ENCODE data around the gene ORM1. TPM values are rescaled to one million over a fixed set of nuclear protein-coding genes. Genes with fewer than 3 reads are reported as not detected.

The ORM1 gene
- total and polyA plus RNA-seq, 12 donors: 0.13 to 0.70 (median 0.55) TPM; not detected in 7

GRCh38 chr9:114302727-114303126 lies 20.2 kb upstream of the ORM1 start:
- no peak for ATAC-seq
- Histone ChIP-seq H3K4me3 (no peak overlapping the region), H3K27me3 (no peaks in the 10 kb centered on the region), H3K9me3 (no peaks in the 10 kb centered on the region), H3K4me1 (peaks cover 0 to 15% (median 5%) of the 10 kb centered on the region in 9 donors), H3K27ac (no peak overlapping the region), H3K36me3 (peaks cover 0 to 38% (median 0%) of the 10 kb centered on the region in 9 donors)
- no peak for DNase-seq
- intact Hi-C loops (cut with DNase I): loop anchor here in 1 of 10 donors (5.0 kb wide), 1 partner anchor 195 kb away; no protein-coding TSS in a partner anchor
- no peak for TF ChIP-seq CTCF (IDR thresholded peaks at IDR 0.05)
- WGBS, 2 donors: 75 to 85% methylated on average over 6 of the region's 6 CpGs

- DNase-seq (no peak), ATAC-seq (no peak)
- Histone ChIP-seq H3K27ac (no peak overlapping the region), H3K4me1 (peaks cover 0 to 15% (median 5%) of the 10 kb centered on the region in 9 donors), H3K9me3 (no peaks in the 10 kb centered on the region), H3K27me3 (no peaks in the 10 kb centered on the region), H3K4me3 (no peak overlapping the region), H3K36me3 (peaks cover 0 to 32% (median 0%) of the 10 kb centered on the region in 9 donors)
- intact Hi-C loops (cut with DNase I): loop anchor here in 1 of 10 donors (5.0 kb wide), 1 partner anchor 196 kb away; no protein-coding TSS in a partner anchor
- 82 to 83% methylated on average over 5 of the region's 5 CpGs for WGBS, 2 donors
- TF ChIP-seq CTCF (IDR thresholded peaks at IDR 0.05): no peak
These were observed 19.3 kb upstream of the ORM1 start for GRCh38 chr9:114303571-114303970.

DNA sequence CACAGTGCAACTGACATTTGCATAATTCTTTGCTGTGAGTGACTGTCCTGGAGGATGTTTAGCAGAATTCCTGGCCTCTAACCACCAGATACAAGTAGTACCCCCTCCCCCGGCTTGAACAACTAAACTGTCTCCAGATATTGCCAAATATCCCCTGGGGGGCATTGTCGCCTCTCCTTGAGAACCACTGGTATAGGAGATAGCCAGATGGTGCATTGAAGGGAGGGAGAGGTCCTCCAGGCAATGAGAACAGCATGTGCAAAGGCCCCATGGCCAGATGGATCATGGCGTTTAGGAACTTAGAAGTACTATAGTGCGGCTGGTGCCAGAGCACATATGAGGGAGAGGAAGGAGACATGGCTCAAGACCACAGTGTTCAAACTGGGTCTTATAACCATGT lies 18.9 kb upstream of the ORM1 start:
- peaks cover 0 to 28% (median 0%) of the 10 kb centered on the region in 9 donors for H3K36me3 ChIP-seq
- WGBS, 2 donors: 93 to 94% methylated on average over 4 of the region's 4 CpGs
- no peak for ATAC-seq
- peaks cover 0 to 15% (median 5%) of the 10 kb centered on the region in 9 donors for H3K4me1 ChIP-seq
- no peak for DNase-seq
- H3K27me3 ChIP-seq: no peaks in the 10 kb centered on the region
- TF ChIP-seq CTCF (IDR thresholded peaks at IDR 0.05): no peak
- no peak overlapping the region for H3K4me3 ChIP-seq
- no peaks in the 10 kb centered on the region for H3K9me3 ChIP-seq
- no peak overlapping the region for H3K27ac ChIP-seq
- intact Hi-C loops (cut with DNase I): loop anchor here in 1 of 10 donors (5.0 kb wide), 1 partner anchor 197 kb away; no protein-coding TSS in a partner anchor

DNA sequence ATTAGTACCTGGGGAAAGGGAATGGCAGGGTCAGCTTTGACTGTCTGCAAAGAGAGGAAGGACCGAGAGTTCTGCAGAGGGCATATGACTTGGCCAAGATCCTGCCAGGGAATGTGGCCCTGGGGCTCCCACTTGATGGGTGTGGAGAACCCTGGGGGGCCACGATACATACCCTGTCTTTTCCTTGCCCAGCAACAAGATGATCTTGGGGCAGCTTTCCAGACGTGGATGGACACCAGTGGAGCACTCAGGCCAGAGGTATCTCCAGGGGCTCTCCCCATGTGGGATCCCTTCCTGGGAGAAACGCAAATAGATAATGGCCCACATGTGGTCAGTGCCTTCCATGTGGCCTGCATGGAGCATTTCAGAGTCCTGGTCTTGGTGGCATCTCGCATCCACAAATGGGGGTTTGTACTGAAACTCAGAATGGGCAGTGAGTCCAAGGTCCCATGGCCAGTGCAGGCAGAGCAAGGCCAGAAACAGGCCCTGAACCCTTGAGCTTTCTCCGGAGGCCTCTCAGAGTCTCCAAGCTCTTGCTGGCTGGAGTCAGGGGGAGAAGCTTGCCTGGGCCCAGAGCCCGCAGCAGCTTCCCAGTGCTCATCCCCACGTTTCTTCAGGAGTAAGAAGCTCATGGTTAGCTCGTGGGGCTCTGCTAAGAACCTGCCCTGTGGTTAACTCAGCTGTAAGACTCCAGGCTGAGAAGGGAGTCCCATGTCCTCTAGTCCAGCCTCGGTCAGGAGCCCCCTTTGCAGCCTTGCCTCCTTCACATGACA lies 18.3 kb upstream of the ORM1 start:
- peaks cover 0 to 10% (median 5%) of the 10 kb centered on the region in 9 donors for H3K4me1 ChIP-seq
- H3K36me3 ChIP-seq: peaks cover 0 to 32% (median 0%) of the 10 kb centered on the region in 9 donors
- H3K9me3 ChIP-seq: no peaks in the 10 kb centered on the region
- DNase-seq (no peak), ATAC-seq (no peak)
- intact Hi-C loops (cut with DNase I): loop anchor here in 1 of 10 donors (5.0 kb wide), 1 partner anchor 197 kb away; no protein-coding TSS in a partner anchor
- no peak for TF ChIP-seq CTCF (IDR thresholded peaks at IDR 0.05)
- H3K27ac ChIP-seq: no peak overlapping the region
- no peaks in the 10 kb centered on the region for H3K27me3 ChIP-seq
- 89 to 92% methylated on average over 10 of the region's 10 CpGs for WGBS, 2 donors
- H3K4me3 ChIP-seq: no peak overlapping the region

Data from heart right ventricle (tissue), 16 donors.